Activated CD4-positive, CD25-positive, alpha-beta regulatory T cell (primary cell): ENCODE measurements around the gene THSD4.

ENCODE experiments used
- DNase-seq, 4 experiments: peaks; one replicate each; lab custom pipeline; 2025; lab: John Stamatoyannopoulos, UW

The THSD4 gene

GRCh38 chr15:71097890-71098289 is 17.4 kb upstream of the THSD4 start:
- no peak for DNase-seq

- no peak for DNase-seq
Measured at GRCh38 chr15:71098920-71099319, 16.4 kb upstream of the THSD4 start.

- DNase-seq: no peak
Measured at GRCh38 chr15:71103102-71103676, 12.1 kb upstream of the THSD4 start.

DNA sequence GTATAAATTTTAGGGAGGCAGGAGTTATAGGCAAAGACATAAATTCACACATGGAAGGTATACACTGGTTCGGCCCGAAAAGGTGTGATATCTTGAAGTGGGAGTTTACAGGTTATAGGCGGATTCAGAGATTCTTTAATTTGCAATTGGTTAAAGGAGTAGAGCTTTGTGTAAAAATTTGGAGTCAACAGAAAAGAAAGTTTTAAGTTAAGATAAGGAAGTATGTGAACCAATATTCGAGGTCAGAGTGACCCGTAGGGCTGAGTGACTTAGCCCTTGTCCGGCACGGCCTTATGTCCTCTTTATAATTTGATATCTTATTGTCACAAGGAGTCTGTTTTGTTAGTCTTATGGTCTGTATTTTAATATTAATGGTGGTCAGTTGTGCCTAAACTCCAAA is 10.6 kb upstream of the THSD4 start:
- DNase-seq: no peak

DNA sequence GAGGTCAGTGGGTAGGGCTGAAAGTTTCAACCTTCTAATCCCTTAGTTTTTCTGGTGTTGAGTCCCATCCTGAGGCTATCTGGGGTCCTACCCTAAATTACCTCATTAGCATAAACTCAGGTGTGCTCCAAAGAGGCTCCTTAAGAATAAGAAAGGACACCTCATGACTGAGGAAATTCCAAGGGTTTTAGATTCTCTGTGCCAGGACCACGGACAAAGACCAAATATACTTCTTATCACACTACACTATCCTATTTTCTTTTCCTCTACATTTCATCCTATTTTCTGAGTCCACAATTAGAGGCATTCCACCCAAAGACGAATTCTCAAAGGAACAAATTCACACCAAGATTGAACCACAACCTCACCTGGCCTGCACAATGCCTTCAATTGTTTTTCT is 9.8 kb upstream of the THSD4 start:
- DNase-seq: no peak

- no peak for DNase-seq
Measured at GRCh38 chr15:71106802-71107500, 8.3 kb upstream of the THSD4 start.

DNA sequence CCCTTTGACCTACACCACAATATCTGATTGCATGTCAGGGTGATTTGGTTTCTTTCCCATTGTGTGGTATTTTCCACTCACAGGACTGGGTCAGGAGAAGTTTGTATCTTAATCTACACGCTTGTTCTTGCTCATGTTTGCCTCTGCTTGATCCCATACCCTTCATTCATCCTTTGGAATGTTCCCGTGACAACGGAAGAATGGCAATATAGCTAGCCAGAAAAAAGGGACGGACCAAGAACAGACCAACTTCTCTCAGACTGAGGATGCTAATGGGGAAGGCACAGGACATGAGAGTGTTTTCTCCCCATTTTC is 7.8 kb upstream of the THSD4 start:
- no peak for DNase-seq

DNA sequence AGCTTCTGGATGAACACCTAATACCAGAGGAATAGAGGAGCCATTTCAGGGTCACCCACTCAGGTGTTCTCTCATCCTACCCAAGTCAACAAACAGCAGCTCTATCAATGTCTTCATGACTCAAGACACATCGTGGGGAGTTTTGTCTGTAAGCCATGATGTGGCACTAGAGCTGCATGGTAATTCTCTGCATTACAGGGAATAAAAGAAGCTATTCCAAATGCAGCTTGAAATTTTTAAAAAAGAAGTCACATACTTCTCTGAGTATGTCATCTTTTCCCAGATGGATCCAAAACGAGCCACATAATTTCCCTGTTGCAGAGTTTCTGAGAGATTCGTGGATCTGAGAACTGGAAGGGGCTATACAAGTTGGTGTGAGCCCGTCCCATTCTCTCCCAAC is 6.1 kb upstream of the THSD4 start:
- no peak for DNase-seq

DNA sequence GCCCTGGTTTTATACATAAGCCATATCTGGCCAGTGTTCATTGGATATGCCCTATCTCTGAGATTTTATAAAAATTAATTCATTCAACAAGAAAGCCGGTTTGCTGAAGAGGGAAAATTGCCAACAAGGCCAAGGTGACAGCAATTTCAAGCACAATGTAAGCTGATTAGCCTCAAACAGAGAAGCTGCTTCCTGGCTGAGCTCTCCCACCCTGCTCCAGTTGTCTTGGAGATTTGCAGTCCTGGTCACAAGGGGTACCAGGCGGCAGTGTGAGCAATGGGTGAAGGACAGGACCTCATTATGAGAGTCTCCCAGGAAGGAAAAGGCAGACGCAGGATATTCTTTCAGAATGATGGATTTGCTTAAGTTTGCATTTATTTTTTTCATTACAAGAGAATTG is 5.4 kb upstream of the THSD4 start:
- DNase-seq: no peak

- no peak for DNase-seq
Measured at GRCh38 chr15:71110405-71111180, 4.7 kb upstream of the THSD4 start.

DNA sequence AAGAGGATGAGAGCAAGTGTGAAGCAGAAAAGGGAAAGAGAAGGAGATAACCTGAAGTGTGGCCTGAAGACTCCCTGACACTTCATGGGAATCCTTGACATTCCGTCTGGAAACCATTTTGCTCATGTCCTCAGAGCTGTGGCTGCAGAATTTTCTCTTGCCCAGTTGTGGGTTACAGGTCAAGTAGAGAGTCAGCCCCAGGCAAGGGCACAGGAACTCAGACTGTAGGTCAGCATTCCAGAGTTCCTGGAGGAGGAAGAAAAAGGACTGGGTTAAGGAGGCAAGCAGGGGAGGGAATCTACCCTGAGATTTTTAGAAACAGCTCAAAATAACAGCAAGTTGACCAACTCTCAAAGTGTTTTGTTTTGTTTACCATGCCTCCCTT is 4.1 kb upstream of the THSD4 start:
- DNase-seq: no peak

GRCh38 chr15:71111950-71112349 is 3.3 kb upstream of the THSD4 start:
- no peak for DNase-seq

- DNase-seq: no peak
Measured at GRCh38 chr15:71112429-71112828, 2.8 kb upstream of the THSD4 start.

GRCh38 chr15:71114066-71114680 is 1.1 kb upstream of the THSD4 start:
- DNase-seq: no peak

DNA sequence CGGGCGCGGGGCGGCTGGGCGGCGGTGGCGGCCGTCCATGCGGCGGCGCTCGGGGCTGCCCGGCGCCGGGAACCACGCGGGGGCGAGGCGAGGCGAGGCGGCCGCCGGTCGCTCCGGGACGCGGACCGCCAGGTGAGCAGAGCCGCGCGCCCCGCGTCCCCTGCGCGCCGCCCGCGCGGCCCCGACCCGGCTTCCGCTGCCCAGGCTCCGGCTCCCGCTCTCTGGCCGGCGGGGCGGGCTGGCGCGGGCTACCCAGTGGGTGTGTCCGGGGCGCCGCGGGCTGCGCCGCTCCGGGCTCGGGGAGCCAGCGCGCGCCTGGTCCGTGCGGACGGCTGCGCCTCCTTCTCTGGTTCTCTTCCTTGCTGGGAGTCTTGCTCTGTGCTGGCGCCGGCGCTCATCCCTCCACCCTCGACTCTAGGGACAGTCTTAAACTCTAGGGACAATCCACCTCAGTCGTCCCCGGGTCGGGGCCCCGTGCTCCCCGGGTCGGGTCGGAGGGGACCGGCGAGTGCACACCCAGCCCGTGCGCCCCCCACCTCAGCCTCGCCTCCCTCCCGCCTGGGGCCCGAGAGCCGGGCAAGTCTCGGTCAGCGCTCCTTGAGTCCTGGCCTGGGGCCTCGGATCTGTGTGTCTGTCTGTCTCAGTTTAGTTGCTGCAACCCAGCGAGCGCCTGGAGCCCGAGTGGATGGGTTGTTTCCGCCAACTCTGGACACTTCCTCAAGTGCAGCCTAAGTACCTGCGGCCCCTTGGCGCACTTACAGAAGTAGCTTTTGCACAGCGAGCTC is 488 bp downstream of the THSD4 start:
- no peak for DNase-seq

DNA sequence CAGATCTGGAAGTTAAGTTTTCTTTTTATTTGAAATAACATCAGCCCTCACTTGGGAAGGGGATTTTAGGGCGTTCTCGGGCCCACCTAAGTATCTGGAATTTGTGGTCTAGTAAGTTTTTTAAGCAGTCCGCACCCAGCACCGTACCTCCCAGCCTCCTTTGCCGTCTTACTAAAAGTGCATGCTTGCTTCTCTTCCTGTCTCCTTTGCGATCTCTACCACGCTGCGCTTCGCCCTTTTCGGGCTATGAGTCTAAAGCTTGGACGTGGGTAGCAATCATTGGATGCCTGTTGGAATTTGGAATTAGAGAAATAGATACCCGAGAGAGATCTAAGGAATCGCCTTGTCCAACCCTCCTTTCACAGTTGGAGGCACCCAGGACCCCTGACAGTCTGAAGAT is 1.1 kb downstream of the THSD4 start:
- DNase-seq: no peak

GRCh38 chr15:71116942-71117341 is 1.7 kb downstream of the THSD4 start:
- DNase-seq: no peak

- DNase-seq: no peak
Measured at GRCh38 chr15:71117714-71118305, 2.5 kb downstream of the THSD4 start.

GRCh38 chr15:71118345-71118744 is 3.1 kb downstream of the THSD4 start:
- DNase-seq: no peak

DNA sequence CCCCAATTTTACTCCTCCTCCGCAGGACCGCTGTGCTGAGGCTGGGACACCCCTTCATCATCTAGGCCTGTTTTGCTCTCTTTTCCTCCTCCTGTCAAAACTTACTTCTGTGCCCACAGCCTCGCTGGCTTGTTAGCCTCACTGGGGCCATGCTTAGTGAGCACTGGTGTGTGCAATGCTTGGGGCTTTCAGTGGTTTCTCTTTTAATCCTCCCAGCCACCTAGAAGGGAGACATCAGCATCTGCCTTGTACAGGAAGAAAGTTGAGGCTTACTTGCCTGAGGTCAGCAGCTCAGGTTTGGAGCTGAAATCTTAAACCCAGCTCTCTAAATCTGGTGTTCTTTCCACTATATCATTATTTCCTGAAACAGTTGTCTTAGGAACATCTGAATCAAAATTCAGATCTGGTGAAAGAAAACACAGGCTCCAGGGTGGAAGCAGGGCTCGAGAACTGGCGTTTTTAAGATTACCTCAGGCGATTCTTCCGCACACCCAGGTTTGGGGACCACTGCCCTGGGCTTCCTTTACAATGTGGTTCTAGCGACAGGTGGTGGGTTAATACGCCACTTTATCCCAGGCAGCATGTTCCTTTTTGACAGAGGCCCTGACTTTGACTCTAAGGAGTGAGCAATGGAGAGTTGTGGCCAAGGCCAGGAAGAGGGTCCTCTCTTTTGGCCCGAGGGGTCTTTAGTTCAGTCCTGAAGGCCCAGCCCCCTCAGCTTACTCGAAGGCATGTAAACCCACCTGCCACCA is 3.8 kb downstream of the THSD4 start:
- no peak for DNase-seq

GRCh38 chr15:71120428-71120944 is 5.2 kb downstream of the THSD4 start:
- no peak for DNase-seq
